ENCODE data around the gene SLC25A43.

GRCh38 chrX:119374736-119375135, 24.4 kb upstream of the SLC25A43 start:
- TF ChIP-seq POLR2A (IDR thresholded peaks at IDR 0.05) (no peak), CTCF (IDR thresholded peaks at IDR 0.05) (no peak)

Data from uterus (tissue), 2 donors.